ENCODE results near the gene TAB2. TPM values are rescaled to one million over a fixed set of nuclear protein-coding genes. Genes with fewer than 3 reads are reported as not detected.
A peak's percentile ranks its signal among the peaks of the same experiment; 100 is the strongest.

TAB2 gene
- total RNA-seq, 1 donor from 2014 or later, result 69.0 TPM

DNA sequence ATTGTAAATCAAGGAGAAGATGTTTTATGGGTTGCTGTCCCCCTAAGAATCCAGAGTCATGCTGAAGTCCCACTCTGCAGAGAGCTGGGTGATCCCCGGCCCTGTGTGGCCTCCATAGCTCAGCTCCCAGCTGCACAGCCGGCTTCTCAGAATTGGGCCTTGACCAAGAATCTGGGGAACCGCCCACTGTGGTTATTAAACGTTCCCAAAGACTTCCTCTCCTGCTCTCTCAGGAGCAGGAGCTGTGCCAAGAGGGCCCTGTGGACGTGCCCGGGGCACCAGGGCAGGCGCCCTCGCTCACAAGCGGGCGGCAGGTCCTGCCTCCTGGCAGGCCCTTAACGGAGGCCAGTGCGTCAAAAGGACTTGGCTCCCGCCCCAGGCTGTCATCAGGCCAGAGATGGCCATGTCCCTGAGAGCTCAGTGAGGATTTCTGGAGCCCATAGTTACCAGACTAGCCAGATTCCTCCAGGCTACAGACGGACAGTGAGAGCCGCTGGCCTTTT is 136.9 kb downstream of the TAB2 start:
- ATAC-seq (ENCODE audit: low read depth) (no peak), DNase-seq (no peak)
- ChIA-PET POLR2A (interaction anchor here (0.5 to 1.8 kb wide), 4 partner anchors 10 to 215 kb away, joined by 3 to 10 read pairs (median 4); partner anchors contain the start of genes GINM1 and ZC3H12D), CTCF (interaction anchor here (1.0 to 1.7 kb wide), 2 partner anchors 19 to 63 kb away, joined by 3 to 4 read pairs; no protein-coding TSS in a partner anchor)
- intact Hi-C loops (cut with micrococcal nuclease), result no loop called here
- TF ChIP-seq, protein P1, sequence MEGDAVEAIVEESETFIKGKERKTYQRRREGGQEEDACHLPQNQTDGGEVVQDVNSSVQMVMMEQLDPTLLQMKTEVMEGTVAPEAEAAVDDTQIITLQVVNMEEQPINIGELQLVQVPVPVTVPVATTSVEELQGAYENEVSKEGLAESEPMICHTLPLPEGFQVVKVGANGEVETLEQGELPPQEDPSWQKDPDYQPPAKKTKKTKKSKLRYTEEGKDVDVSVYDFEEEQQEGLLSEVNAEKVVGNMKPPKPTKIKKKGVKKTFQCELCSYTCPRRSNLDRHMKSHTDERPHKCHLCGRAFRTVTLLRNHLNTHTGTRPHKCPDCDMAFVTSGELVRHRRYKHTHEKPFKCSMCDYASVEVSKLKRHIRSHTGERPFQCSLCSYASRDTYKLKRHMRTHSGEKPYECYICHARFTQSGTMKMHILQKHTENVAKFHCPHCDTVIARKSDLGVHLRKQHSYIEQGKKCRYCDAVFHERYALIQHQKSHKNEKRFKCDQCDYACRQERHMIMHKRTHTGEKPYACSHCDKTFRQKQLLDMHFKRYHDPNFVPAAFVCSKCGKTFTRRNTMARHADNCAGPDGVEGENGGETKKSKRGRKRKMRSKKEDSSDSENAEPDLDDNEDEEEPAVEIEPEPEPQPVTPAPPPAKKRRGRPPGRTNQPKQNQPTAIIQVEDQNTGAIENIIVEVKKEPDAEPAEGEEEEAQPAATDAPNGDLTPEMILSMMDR (IDR thresholded peaks at IDR 0.05), result no peak
- Mint-ChIP-seq H3K27me3 (no peaks in the 10 kb centered on the region), H3K27ac (no peak overlapping the region), H3K4me1 (peaks cover 19% of the 10 kb centered on the region), H3K4me3 (no peak overlapping the region), H3K36me3 (ENCODE audit: low read depth) (peaks cover 86% of the 10 kb centered on the region), H3K9me3 (no peaks in the 10 kb centered on the region)

- Mint-ChIP-seq H3K9me3 (no peaks in the 10 kb centered on the region), H3K36me3 (ENCODE audit: low read depth) (peaks cover 86% of the 10 kb centered on the region), H3K4me3 (no peak overlapping the region), H3K27ac (peak overlapping the region; percentile 56), H3K27me3 (no peaks in the 10 kb centered on the region), H3K4me1 (peaks cover 14% of the 10 kb centered on the region)
- intact Hi-C loops (cut with micrococcal nuclease), result no loop called here
- TF ChIP-seq, protein P1 (IDR thresholded peaks at IDR 0.05), result no peak
- ATAC-seq (ENCODE audit: low read depth) (no peak), DNase-seq (no peak)
- CTCF ChIA-PET, result interaction anchor here (1.1 kb wide), 1 partner anchor 23 kb away, joined by 3 read pairs; no protein-coding TSS in a partner anchor
- POLR2A ChIA-PET, result interaction anchor here (1.1 to 1.8 kb wide), 3 partner anchors 10 to 30 kb away, joined by 3 to 5 read pairs (median 4); partner anchors contain the start of gene ZC3H12D
Measured at GRCh38 chr6:149455031-149455732, 137.7 kb downstream of the TAB2 start.

GRCh38 chr6:149456311-149457021 is 139.0 kb downstream of the TAB2 start:
- intact Hi-C loops (cut with micrococcal nuclease), result no loop called here
- Mint-ChIP-seq H3K4me3 (no peak overlapping the region), H3K27me3 (no peaks in the 10 kb centered on the region), H3K9me3 (no peaks in the 10 kb centered on the region), H3K36me3 (ENCODE audit: low read depth) (peaks cover 93% of the 10 kb centered on the region), H3K27ac (no peak overlapping the region), H3K4me1 (peaks cover 18% of the 10 kb centered on the region)
- ChIA-PET POLR2A (interaction anchor here (1.1 to 1.6 kb wide), 2 partner anchors 11 to 17 kb away, joined by 3 to 5 read pairs; no protein-coding TSS in a partner anchor), CTCF (no interaction called here)
- DNase-seq, result no peak
- TF ChIP-seq, protein P1 (IDR thresholded peaks at IDR 0.05), result no peak
- ATAC-seq (ENCODE audit: low read depth), result no peak

- Mint-ChIP-seq H3K27ac (no peak overlapping the region), H3K9me3 (no peaks in the 10 kb centered on the region), H3K27me3 (no peaks in the 10 kb centered on the region), H3K36me3 (ENCODE audit: low read depth) (peaks cover 93% of the 10 kb centered on the region), H3K4me3 (no peak overlapping the region), H3K4me1 (peaks cover 25% of the 10 kb centered on the region)
- CTCF ChIA-PET, result no interaction called here
- DNase-seq (no peak), ATAC-seq (ENCODE audit: low read depth) (no peak)
- TF ChIP-seq, protein P1 (IDR thresholded peaks at IDR 0.05), result no peak
- POLR2A ChIA-PET, result interaction anchor here (1.1 kb wide), 1 partner anchor 16 kb away, joined by 3 read pairs; no protein-coding TSS in a partner anchor
- intact Hi-C loops (cut with micrococcal nuclease), result no loop called here
Measured at GRCh38 chr6:149457316-149457884, 139.9 kb downstream of the TAB2 start.
